ENCODE measurements around the gene PHACTR1.

The PHACTR1 gene

GRCh38 chr6:13183415-13184088, 467.0 kb downstream of the PHACTR1 start:
- no peaks in the 10 kb centered on the region for H3K36me3 ChIP-seq (ENCODE audit: insufficient read depth, low read length)
- H3K4me1 ChIP-seq (ENCODE audit: control insufficient read depth, insufficient read depth, low read length, unreplicated experiment) = no peaks in the 10 kb centered on the region
- H3K27me3 ChIP-seq (ENCODE audit: insufficient read depth, low read length) = peaks cover 21% of the 10 kb centered on the region; the same call in 1 of the 2 replicates
- H3K27ac ChIP-seq (ENCODE audit: low read depth, low read length) = no peak overlapping the region
- no peak overlapping the region for H3K4me3 ChIP-seq (ENCODE audit: low read depth, low read length)
- H2AFZ ChIP-seq (ENCODE audit: low read length, unreplicated experiment) = no peak overlapping the region
- H3K79me2 ChIP-seq (ENCODE audit: control insufficient read depth, insufficient read depth, low read length, unreplicated experiment) = no peaks in the 10 kb centered on the region

DNA sequence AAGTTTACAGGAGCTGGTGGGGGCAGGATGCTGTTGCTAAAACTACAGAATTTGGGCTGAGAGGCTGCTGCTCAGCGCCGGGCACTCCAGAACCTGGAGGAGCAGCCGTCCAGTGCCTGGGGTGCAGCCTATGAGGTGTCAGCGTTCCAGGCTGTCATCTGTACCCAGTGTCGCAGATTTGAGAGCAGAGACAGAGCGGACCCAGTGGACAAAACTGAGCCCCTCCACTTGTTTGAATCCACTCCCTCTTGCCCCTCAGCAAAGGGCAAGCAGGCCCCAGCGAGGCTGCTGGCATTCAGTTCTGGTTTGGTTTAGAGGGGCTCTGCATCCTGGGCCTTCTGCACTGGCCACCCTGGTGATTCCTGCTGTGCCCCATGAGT, 467.5 kb downstream of the PHACTR1 start:
- Histone ChIP-seq H3K27ac (ENCODE audit: low read depth, low read length) (no peak overlapping the region), H3K4me3 (ENCODE audit: low read depth, low read length) (no peak overlapping the region), H3K4me1 (ENCODE audit: control insufficient read depth, insufficient read depth, low read length, unreplicated experiment) (no peaks in the 10 kb centered on the region), H2AFZ (ENCODE audit: low read length, unreplicated experiment) (no peak overlapping the region), H3K27me3 (ENCODE audit: insufficient read depth, low read length) (peaks cover 25% of the 10 kb centered on the region; the same call in 1 of the 2 replicates), H3K79me2 (ENCODE audit: control insufficient read depth, insufficient read depth, low read length, unreplicated experiment) (no peaks in the 10 kb centered on the region), H3K36me3 (ENCODE audit: insufficient read depth, low read length) (no peaks in the 10 kb centered on the region)

DNA sequence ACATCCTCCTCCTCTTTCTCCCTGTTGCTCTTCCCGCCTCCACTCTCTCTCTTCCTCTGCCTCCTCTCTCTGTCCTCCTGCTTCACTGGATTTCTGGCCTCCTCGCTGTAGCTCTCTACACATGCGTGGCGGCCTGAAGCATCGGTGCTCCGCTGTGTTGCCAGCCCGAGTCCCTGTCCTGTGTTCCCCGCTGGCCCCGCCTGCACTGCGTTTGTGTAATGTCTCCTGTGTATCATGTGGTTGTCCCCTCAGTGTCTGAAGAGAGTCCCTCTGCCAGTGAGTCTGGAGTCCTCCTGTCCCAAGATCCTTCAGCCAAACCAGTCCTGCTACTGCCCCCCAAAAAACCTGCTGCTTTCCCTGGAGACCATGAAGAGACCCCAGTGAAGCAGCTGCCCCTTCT, 468.0 kb downstream of the PHACTR1 start:
- Histone ChIP-seq H3K4me1 (ENCODE audit: control insufficient read depth, insufficient read depth, low read length, unreplicated experiment) (no peaks in the 10 kb centered on the region), H3K36me3 (ENCODE audit: insufficient read depth, low read length) (no peaks in the 10 kb centered on the region), H3K27me3 (ENCODE audit: insufficient read depth, low read length) (peaks cover 25% of the 10 kb centered on the region; the same call in 1 of the 2 replicates), H3K27ac (ENCODE audit: low read depth, low read length) (no peak overlapping the region), H3K4me3 (ENCODE audit: low read depth, low read length) (no peak overlapping the region), H2AFZ (ENCODE audit: low read length, unreplicated experiment) (no peak overlapping the region), H3K79me2 (ENCODE audit: control insufficient read depth, insufficient read depth, low read length, unreplicated experiment) (no peaks in the 10 kb centered on the region)

- Histone ChIP-seq H3K79me2 (ENCODE audit: control insufficient read depth, insufficient read depth, low read length, unreplicated experiment) (no peaks in the 10 kb centered on the region), H3K4me3 (ENCODE audit: low read depth, low read length) (no peak overlapping the region), H3K27ac (ENCODE audit: low read depth, low read length) (no peak overlapping the region), H3K36me3 (ENCODE audit: insufficient read depth, low read length) (no peaks in the 10 kb centered on the region), H2AFZ (ENCODE audit: low read length, unreplicated experiment) (no peak overlapping the region), H3K27me3 (ENCODE audit: insufficient read depth, low read length) (peaks cover 30% of the 10 kb centered on the region; the same call in 1 of the 2 replicates), H3K4me1 (ENCODE audit: control insufficient read depth, insufficient read depth, low read length, unreplicated experiment) (no peaks in the 10 kb centered on the region)
Measured at GRCh38 chr6:13186861-13187260, 470.3 kb downstream of the PHACTR1 start.

- H3K36me3 ChIP-seq (ENCODE audit: insufficient read depth, low read length) = no peaks in the 10 kb centered on the region
- H3K4me1 ChIP-seq (ENCODE audit: control insufficient read depth, insufficient read depth, low read length, unreplicated experiment) = no peaks in the 10 kb centered on the region
- no peaks in the 10 kb centered on the region for H3K79me2 ChIP-seq (ENCODE audit: control insufficient read depth, insufficient read depth, low read length, unreplicated experiment)
- no peak overlapping the region for H2AFZ ChIP-seq (ENCODE audit: low read length, unreplicated experiment)
- H3K27ac ChIP-seq (ENCODE audit: low read depth, low read length) = no peak overlapping the region
- H3K27me3 ChIP-seq (ENCODE audit: insufficient read depth, low read length) = peaks cover 36% of the 10 kb centered on the region
- no peak overlapping the region for H3K4me3 ChIP-seq (ENCODE audit: low read depth, low read length)
Measured at GRCh38 chr6:13187692-13188091, 471.1 kb downstream of the PHACTR1 start.

GRCh38 chr6:13188306-13188705, 471.7 kb downstream of the PHACTR1 start:
- Histone ChIP-seq H3K79me2 (ENCODE audit: control insufficient read depth, insufficient read depth, low read length, unreplicated experiment) (no peaks in the 10 kb centered on the region), H3K27me3 (ENCODE audit: insufficient read depth, low read length) (peaks cover 39% of the 10 kb centered on the region), H3K4me3 (ENCODE audit: low read depth, low read length) (no peak overlapping the region), H3K27ac (ENCODE audit: low read depth, low read length) (no peak overlapping the region), H3K36me3 (ENCODE audit: insufficient read depth, low read length) (no peaks in the 10 kb centered on the region), H3K4me1 (ENCODE audit: control insufficient read depth, insufficient read depth, low read length, unreplicated experiment) (no peaks in the 10 kb centered on the region), H2AFZ (ENCODE audit: low read length, unreplicated experiment) (no peak overlapping the region)

GRCh38 chr6:13189710-13190109, 473.1 kb downstream of the PHACTR1 start:
- H3K27ac ChIP-seq (ENCODE audit: low read depth, low read length) = no peak overlapping the region
- H3K36me3 ChIP-seq (ENCODE audit: insufficient read depth, low read length) = no peaks in the 10 kb centered on the region
- no peaks in the 10 kb centered on the region for H3K4me1 ChIP-seq (ENCODE audit: control insufficient read depth, insufficient read depth, low read length, unreplicated experiment)
- H2AFZ ChIP-seq (ENCODE audit: low read length, unreplicated experiment) = no peak overlapping the region
- H3K4me3 ChIP-seq (ENCODE audit: low read depth, low read length) = no peak overlapping the region
- H3K79me2 ChIP-seq (ENCODE audit: control insufficient read depth, insufficient read depth, low read length, unreplicated experiment) = no peaks in the 10 kb centered on the region
- H3K27me3 ChIP-seq (ENCODE audit: insufficient read depth, low read length) = peaks cover 34% of the 10 kb centered on the region

- no peak overlapping the region for H3K27ac ChIP-seq (ENCODE audit: low read depth, low read length)
- no peaks in the 10 kb centered on the region for H3K79me2 ChIP-seq (ENCODE audit: control insufficient read depth, insufficient read depth, low read length, unreplicated experiment)
- no peaks in the 10 kb centered on the region for H3K36me3 ChIP-seq (ENCODE audit: insufficient read depth, low read length)
- peaks cover 29% of the 10 kb centered on the region for H3K27me3 ChIP-seq (ENCODE audit: insufficient read depth, low read length)
- H3K4me1 ChIP-seq (ENCODE audit: control insufficient read depth, insufficient read depth, low read length, unreplicated experiment) = no peaks in the 10 kb centered on the region
- H2AFZ ChIP-seq (ENCODE audit: low read length, unreplicated experiment) = no peak overlapping the region
- no peak overlapping the region for H3K4me3 ChIP-seq (ENCODE audit: low read depth, low read length)
Measured at GRCh38 chr6:13190376-13190775, 473.8 kb downstream of the PHACTR1 start.

GRCh38 chr6:13191461-13191860, 474.9 kb downstream of the PHACTR1 start:
- Histone ChIP-seq H3K27me3 (ENCODE audit: insufficient read depth, low read length) (peaks cover 27% of the 10 kb centered on the region), H3K4me3 (ENCODE audit: low read depth, low read length) (no peak overlapping the region), H3K36me3 (ENCODE audit: insufficient read depth, low read length) (no peaks in the 10 kb centered on the region), H3K79me2 (ENCODE audit: control insufficient read depth, insufficient read depth, low read length, unreplicated experiment) (no peaks in the 10 kb centered on the region), H3K27ac (ENCODE audit: low read depth, low read length) (no peak overlapping the region), H3K4me1 (ENCODE audit: control insufficient read depth, insufficient read depth, low read length, unreplicated experiment) (no peaks in the 10 kb centered on the region), H2AFZ (ENCODE audit: low read length, unreplicated experiment) (no peak overlapping the region)

DNA sequence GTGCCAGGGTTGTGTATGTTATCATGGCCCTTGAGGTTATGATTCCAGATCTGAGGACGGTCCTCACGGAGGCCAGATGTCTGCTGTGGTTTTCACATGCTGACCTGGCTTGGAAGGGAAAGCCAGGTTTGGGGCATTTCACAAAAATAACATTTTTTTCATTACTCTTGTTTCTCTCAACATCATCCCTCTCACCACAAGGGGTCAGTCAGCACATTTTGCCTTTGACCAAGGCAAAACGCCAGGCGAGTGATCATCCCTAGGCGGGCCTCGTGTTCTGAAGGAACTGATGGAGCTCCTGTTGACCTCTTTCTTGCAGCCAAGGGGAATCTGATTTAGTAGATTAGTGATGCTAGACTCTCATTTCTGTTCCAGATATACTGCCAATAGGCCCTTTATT, 478.3 kb downstream of the PHACTR1 start:
- H3K4me3 ChIP-seq (ENCODE audit: low read depth, low read length) = no peak overlapping the region
- H3K79me2 ChIP-seq (ENCODE audit: control insufficient read depth, insufficient read depth, low read length, unreplicated experiment) = no peaks in the 10 kb centered on the region
- peaks cover 14% of the 10 kb centered on the region for H3K27me3 ChIP-seq (ENCODE audit: insufficient read depth, low read length)
- no peaks in the 10 kb centered on the region for H3K36me3 ChIP-seq (ENCODE audit: insufficient read depth, low read length)
- no peak overlapping the region for H2AFZ ChIP-seq (ENCODE audit: low read length, unreplicated experiment)
- H3K4me1 ChIP-seq (ENCODE audit: control insufficient read depth, insufficient read depth, low read length, unreplicated experiment) = no peaks in the 10 kb centered on the region
- H3K27ac ChIP-seq (ENCODE audit: low read depth, low read length) = no peak overlapping the region

DNA sequence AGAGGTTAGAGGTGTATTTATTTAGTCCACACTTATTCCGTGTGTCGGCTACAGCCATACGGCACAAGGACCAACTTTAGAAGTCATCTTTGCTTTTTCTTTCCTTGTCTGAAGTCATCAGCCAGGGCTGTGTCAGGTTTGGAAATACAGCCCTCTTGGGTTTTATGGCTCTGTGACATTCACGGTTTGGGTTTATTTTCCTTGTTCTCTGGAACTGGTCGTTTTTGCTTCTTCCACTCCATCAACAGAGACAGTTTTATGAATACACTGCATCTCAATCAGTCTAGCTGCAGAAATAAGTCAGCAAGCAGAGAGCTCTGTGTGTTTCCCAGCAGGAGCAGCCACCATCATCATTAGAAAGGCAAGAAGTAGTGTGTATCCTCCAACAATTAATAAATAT, 479.2 kb downstream of the PHACTR1 start:
- Histone ChIP-seq H3K27ac (ENCODE audit: low read depth, low read length) (no peak overlapping the region), H3K79me2 (ENCODE audit: control insufficient read depth, insufficient read depth, low read length, unreplicated experiment) (no peaks in the 10 kb centered on the region), H3K27me3 (ENCODE audit: insufficient read depth, low read length) (peaks cover 12% of the 10 kb centered on the region; the same call in 1 of the 2 replicates), H3K4me1 (ENCODE audit: control insufficient read depth, insufficient read depth, low read length, unreplicated experiment) (no peaks in the 10 kb centered on the region), H3K4me3 (ENCODE audit: low read depth, low read length) (no peak overlapping the region), H3K36me3 (ENCODE audit: insufficient read depth, low read length) (no peaks in the 10 kb centered on the region), H2AFZ (ENCODE audit: low read length, unreplicated experiment) (no peak overlapping the region)

Data from ACC112 (cell line).